GM21825 (cell line): ENCODE measurements around the gene YTHDF1.

Experiments used
- ATAC-seq: cut with Tn5 transposase; IDR thresholded peaks from one replicate; pipeline ENCODE4 v1.9.1; 2021; ENCODE audit warnings: mild to moderate bottlenecking, moderate library complexity; ENCODE audit not compliant: unreplicated experiment

The YTHDF1 gene

DNA sequence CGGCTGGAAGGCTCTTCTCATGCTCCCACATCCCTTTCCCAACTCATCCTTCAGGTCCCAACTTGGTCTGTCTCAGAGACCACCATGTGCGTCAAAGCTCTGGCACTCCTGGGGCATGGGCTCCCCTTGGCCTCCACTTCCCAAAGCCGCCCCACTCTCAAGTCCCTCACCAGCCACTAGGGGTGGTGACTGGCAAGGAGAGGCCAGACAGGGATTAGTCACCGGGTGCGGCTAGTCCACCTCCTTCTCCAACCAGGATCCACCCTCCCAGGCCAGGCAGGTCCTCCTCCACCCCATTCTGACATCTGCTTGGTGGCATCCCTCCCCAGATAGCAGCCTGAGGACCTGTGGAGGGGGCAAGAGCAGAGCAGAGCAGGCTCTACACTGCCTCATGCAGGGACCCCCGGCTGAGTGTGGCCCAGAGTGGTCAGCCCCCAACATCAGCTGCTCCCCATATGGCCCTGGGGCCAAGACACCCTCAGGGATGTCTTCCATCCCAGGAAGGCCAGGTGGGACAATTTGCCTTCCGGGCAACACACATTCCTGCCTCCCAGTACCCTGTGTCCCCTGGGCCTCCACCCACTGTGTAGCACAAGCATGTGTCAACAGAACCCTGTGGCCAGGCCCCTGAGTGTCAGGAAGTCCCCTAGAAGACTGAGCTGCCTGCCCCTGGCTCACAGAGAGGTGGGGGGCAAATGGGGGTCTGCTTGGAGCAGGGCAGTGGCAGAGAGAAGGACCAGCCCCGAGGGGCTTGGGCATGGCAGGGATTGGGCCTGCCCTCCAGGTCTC is 29.2 kb downstream of the YTHDF1 start:
- no peak for ATAC-seq

DNA sequence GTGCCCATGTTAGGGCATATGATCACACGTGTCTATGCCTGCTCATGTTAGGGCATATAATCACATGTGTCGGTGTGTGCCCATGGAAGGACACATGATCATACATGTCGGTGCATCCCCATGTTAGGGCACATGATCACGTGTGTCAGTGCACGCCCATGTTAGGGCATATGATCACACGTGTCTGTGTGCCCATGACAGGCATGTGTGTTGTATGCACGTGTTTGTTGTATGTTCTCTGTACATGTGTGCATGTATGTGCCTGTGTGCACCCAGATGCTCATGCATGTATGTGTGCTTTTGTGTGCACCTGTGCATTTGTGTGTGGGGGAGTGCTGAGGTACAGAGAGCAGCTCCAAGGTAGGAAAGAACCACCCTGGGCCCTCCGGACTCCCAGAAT is 29.8 kb downstream of the YTHDF1 start:
- ATAC-seq, result no peak

DNA sequence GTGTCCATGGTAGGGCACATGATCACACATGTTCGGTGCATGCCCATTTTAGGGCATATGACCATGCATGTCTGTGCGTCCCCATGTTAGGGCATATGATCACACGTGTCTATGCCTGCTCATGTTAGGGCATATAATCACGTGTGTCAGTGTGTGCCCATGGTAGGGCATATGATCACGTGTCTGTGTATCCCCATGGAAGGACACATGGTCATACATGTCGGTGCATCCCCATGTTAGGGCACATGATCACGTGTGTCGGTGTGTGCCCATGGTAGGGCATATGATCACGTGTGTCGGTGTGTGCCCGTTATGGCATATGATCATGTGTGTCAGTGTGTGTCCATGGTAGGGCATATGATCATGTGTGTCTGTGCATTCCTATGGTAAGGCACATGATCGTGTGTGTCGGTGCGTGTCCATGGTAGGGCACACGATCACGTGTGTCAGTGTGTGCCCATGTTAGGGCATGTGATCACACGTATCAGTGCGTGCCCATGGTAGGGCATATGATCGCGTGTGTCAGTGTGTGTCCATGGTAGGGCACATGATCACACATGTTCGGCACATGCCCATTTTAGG is 30.6 kb downstream of the YTHDF1 start:
- no peak for ATAC-seq

DNA sequence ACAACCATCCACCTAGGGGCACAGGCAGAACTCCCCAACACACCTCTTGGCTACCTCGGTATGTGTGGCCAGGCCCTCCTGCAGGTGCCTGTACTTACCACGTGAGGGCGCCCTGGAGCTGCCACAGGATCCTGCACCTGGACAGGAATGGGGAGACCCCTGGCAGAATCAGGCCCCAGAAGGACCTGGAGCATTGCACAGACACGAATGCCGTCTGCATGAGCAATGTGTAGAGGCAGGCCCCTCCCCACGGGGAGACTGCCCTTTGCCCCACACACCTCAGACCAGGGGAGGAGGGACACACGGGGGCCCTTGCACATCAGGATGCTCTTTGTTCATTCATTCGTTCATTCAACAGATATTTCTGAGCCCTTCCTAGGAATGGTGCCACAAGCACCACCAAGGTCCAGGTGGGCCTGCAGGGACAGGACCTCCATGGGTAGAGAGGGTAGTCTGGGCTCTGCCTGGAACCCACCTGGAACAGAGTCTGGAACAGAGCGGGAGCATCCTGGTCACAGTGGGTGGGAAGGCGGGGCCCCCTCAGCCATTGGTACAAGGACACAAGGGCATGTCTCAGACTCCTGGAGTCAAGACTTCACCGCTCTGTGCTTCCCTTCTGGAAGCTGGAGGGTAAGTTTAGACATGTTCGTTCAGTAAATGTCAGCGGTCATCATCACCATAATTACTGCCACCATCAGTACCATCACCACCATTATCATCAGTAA is 32.3 kb downstream of the YTHDF1 start:
- no peak for ATAC-seq

DNA sequence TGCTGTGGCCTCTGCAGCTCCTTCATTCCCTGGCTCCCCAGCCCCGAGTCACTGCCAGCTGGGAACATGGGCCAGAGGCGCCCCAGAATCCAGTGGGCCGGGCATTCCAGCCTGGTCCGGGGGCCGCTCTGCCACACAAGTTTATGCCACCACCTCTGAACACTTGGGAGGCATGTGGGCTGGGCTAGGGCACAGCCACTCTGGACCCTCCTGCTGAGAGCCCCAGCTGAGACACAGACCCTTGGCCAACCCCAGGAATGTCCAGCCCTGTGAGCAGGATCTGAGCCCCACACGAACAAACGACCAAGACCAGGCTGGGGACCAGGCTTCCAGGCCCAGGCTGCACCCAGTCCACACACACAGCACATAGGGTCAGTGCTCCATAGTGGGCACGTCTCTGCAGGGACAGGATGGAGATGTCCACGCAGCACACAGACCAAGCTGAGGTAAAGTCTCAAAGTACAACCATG is 33.0 kb downstream of the YTHDF1 start:
- ATAC-seq, result no peak

DNA sequence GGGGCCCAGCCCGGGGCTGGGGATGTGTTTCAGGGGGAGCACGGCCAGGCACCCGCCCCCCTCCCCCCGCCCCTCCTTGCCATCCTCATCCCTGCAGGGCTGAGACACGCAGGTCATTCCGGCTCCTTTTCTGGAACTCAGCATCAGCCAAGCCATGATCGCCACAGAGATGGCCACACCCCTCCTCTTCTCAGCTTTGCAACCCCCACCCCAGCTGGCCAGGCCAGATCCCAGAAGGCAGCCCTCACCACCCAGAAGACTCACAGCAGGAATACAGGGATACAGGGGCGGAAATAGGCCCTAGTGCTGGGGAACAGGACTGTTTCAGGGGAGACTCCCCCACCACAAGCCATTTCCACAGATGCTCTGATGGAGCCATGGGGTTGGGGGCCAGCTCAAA is 33.5 kb downstream of the YTHDF1 start:
- ATAC-seq, result no peak

DNA sequence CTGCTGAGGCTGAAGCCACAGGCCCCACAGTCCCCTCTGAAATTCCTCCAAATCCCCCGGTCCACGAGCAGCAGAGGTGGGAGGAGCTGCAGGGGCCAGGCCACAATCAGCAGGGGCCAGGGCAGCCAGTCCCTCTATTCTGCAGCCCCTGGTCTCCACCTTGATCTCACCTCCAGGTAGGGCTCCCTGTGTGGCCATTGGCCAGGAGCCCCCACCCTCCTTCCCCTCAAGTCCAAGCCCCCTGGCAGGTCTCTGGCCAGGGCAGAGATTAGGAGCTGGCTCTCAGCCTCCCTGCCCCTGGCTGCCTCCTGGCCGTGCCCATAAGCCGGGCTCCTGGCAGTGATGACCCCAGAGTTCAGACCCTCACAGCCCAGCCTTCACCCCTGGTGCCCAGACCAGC is 34.7 kb downstream of the YTHDF1 start:
- no peak for ATAC-seq

DNA sequence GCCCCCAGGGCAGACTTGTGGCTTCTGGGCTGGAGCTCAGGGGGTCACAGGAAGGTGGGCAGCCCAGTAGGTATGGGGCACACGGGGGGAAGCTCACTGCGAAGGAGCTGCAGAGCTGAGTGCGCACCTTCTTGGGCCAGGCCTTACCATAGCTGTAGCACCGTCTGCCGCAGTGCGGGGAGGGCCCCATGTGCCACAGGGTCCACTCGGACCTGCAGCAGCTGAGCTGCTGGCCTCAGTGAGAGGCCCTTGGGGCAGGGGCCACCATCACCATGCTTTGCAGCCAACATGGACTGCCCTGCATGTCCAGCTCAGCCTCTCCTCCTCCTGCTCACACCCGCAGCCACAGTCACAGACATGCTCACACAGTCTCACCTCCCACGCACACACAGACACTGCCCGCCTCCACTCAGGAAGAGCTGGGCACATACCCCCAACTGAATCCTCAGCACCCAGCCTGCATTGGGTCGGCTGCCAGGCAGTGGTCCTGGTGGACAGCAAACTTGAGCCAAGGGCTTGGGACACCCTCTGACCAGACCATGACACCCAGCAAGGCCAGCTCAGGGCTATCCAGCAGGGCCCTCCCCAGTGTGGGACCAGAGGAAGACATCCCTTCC is 35.3 kb downstream of the YTHDF1 start:
- ATAC-seq, result no peak

DNA sequence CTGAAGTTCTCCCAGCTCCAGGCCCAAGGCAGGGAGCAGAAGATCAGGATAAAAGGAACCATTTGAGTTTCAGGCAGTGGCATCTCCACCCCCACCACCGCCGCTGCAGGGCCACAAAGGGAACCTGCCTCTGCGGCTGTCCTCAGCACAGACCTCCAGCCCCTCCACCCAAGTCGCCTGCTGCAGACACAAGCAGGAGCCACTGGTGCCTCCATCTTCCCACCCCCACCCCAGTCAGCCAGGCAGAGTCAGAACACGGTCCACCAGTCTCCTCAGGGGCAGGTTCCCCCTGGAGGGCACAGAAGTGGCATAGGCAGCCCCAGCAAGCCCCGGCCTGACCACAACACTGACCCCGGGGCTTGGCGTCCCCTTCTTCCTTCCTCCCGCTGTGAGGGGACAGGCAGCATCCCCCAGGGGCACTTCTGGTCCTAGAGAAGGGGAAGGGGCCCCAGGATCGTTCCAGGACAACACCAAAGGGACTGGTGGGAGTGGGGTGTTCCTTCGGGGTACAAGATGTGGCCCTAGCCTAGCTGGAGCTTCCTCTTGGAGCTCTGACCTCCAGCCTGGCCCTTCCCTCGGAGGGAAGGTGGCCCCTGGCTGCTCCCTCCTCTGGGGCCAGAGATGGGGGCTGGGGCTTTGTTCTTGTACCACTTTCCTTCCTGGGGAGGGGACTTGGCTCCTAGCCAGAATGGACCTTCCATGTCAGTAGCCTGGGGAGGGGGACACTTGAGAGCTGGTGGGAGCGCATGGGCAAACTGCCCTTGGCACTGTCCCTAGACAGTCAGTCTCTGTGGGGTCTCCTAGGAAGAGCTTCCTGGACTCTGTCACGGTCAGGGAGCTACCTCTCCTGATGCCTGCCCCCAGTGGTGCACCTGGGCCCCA is 36.0 kb downstream of the YTHDF1 start:
- ATAC-seq, result no peak

DNA sequence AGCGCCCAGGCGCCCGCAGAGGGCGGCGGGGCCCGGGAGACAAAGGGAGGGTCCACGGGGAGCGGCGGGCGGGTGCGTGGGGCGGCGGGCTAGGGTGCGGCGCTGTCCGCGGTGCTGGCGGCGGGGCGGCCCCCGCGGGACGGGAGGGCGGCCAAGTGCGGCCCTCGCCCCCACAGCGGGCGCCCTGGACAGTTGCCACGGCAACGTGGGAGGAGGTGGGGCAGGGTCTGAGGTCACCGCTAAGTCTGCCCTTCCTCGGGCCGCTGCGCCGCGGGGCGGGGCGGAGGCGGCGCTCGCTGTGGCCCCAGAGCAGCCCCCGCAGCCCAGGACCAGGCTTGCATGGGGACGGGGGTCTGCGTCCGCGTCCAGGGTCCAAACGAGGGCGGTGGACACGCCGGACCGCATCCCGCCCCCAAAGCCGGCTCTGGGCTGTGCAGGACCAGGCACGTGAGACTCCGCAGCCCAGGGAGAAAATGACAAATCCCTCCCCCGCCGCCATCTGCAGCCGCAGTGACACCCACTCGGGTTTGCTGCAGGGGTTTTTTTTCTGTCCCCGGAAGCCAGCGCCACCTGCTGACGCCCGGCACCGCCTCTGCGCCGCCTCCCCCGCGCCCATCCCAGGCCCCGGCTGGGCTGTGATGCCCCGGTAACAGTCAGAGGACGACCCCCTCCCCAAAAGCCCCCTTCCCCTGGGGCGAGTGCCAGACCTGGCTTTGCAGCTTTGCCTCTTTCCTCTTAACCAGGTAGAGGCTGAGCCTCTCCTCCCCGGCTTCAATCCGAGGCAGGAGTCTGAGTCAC is 36.8 kb downstream of the YTHDF1 start:
- ATAC-seq, result peak; percentile 50

DNA sequence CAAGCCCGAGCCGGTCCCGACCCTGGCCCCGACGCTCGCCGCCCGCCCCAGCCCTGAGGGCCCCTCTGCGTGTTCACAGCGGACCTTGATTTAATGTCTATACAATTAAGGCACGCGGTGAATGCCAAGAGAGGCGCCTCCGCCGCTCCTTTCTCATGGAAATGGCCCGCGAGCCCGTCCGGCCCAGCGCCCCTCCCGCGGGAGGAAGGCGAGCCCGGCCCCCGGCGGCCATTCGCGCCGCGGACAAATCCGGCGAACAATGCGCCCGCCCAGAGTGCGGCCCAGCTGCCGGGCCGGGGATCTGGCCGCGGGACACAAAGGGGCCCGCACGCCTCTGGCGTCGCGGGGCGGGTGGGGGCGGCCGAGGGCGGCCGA is 37.5 kb downstream of the YTHDF1 start:
- no peak for ATAC-seq

DNA sequence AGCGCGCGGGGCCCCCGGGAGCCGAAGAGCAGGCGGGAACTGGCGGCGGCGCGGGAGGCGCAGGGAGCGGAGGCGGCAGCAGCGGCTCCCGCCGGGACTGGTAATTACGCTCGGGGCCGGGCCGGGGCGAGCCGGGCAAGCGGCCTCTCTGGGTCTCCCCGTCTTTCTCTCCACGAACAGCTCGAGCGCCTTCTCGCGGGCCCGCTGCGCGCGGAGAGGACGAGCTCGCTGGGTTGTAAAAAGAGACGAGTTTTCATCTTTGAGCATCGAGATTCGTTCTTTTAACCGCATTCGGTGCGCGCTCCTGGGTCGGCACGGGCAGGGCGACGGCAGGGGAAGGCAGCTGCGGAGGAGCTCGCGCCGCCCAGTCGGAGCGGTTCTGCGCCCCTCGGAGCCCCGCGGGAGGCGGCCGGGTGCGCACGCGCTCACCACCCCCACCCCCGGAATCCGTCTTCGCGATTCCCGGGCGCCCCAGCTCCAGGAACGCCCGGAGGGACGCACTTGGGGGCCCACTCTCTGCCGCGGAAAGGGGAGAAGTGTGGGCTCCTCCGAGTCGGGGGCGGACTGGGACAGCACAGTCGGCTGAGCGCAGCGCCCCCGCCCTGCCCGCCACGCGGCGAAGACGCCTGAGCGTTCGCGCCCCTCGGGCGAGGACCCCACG is 38.0 kb downstream of the YTHDF1 start:
- ATAC-seq, result no peak

DNA sequence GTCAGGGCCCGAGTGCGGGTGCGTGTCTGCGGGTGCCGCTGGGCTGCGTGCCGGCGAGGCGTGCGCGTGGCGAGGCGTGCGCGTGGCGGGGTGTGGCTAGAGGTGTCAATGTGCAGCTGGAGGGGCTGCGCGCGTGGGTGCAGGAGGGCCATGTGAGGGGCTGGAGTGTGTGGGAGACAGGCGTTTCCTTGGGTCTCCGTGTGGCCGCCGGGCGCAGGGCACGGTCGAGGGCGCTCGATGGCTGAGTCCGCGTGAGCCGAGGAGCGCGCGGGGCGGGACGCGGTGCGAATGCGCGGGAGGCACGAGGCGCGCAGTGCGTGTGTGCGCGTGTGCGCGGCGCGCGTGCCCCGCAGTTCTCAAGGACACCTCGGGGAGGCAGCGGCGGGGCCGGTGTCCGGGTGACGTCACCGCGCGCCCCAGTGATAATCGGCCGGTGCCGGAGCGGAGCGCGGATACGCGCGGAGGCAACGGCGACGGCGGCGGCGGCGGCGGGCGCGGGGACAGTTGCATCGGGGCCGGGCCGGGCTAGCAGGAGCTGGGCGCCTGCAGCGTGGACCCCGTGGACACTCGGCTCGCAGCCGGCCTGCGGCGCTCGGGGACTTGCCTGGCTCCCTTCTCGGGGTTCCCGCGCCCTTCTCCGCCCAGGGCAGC is 38.7 kb downstream of the YTHDF1 start:
- ATAC-seq, result no peak

DNA sequence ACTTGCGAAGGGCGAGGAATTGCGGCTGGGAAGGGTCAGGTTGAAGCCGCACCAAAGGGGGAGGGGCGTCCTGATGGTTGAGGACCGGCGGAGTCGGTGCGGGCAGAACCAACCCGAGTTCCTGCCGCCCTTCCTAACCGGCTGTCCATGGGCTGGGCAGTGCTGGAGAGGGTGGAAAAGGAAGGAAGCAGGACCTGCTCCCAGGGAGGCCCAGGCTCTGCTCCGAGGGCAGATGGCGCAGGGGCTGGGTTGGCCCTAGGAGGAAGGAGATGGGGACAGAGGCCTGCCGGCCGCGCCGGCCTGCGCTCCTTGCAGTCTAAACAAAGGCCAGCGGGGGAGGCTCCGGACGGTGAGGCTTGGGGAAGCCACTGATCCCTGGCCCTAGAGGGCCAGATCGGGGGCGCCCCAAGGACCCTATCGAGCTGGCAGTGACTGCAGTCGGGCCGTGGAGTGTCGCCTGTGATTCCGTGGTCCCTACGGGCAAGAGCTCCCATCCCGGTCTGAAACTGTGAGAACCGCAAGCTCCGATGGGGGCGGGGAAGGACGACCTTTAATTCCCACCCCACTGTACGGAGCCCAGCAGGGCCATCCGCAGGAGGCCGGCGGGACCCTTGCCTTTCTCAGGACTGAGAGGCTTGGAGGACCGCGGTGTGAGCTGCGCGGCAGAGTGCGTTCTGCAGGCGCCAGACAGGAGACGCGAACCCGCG is 39.4 kb downstream of the YTHDF1 start:
- ATAC-seq, result no peak

DNA sequence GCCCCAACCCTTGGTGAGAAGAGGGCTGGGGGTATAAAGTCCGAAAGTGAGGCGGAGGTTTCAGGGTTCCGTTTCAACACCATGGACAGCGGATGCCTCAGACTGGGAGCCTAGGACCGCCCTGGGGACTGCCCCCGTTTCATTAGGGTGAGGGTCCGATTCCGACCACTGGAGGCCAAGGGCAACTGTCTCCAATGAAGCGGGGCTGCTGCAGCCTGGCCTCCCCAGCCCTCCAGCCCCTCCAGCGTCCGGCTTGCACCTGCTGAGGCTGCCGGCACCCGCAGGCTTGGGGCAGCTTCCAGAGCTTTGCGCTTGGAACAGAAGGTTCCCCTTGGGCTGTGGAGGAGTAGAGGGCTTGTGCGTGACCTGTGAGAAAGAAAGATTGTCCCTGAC is 39.9 kb downstream of the YTHDF1 start:
- ATAC-seq, result no peak

DNA sequence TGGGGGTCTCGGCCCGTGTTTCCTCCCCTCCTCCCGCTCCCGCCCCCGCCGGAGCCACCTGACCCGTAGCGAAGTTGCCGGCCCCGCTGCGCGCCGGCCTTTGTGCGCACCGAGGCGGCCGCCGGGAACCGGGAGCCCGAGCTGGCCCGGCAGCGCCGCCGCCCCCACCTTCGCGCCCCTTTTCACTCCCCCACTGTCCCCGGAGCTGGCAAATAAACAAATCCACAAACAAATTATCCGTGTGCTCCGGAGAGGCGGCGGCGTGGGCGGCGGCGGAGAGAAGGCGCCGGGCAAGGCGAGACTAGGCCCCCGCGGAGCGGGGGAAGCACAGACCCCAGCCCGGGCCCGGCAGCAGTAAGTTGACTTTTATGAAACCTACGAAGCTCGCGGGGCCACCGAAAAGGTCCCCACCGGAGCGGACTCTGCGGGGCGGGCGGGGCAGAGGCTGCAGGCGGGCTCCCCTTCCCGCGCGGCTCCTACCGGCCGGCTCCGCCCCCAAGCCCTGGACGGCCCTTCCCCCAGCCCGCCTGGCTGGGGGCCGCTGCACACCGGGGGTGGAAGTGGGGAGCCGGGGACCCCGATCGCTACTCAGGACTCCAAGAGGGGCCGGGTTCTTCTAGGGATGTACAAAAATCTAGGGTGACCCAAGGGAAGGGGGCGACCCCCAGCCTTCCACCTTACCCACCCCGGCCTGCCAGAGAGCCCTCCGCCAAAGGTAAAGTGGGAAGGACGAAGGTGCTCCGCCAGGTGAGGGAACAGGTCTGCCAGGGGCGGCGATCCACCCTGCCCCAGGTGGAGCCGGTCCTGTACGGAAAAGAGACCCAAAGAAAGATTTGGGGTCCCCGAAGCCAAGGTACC is 40.7 kb downstream of the YTHDF1 start:
- no peak for ATAC-seq

DNA sequence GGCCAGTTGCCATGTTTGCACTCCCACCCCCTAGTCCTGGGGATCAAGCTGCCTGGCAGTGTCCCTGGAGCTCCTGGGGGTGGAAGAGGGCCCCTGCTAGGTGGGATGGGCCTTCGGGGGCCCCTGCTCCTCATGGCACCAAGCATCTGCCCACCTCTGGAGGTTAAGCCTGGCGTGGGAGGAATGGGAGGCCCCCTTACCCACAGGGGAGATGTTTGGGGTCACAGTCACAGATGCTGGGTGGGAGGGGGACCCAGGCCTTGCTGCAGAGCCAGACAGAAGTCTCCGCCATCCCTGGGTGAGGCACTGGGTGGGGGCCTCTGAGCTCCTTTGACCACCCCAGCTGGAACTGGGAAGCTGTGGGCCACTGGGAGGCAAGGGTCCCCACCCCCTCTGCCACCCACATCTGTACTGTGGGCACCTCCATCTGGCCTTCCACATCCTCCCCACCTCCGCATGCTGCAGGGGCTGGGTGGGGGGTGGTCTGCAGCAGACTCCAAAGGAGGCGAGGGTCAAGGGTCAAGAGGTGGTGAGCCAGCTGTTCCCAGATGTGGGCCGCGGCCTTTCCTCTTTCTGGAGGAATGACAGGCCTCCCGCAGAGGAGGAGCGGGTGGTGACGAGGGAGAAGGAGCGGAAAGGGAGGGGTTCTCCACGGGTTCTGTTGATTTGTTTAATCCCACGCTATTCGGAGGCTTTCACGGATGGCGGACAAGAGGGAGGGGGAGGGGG is 41.5 kb downstream of the YTHDF1 start:
- ATAC-seq, result no peak
